ENCODE measurements around the gene ZNF593OS.
A peak's percentile ranks its signal among the peaks of the same experiment; 100 is the strongest.

Gene ZNF593OS

DNA sequence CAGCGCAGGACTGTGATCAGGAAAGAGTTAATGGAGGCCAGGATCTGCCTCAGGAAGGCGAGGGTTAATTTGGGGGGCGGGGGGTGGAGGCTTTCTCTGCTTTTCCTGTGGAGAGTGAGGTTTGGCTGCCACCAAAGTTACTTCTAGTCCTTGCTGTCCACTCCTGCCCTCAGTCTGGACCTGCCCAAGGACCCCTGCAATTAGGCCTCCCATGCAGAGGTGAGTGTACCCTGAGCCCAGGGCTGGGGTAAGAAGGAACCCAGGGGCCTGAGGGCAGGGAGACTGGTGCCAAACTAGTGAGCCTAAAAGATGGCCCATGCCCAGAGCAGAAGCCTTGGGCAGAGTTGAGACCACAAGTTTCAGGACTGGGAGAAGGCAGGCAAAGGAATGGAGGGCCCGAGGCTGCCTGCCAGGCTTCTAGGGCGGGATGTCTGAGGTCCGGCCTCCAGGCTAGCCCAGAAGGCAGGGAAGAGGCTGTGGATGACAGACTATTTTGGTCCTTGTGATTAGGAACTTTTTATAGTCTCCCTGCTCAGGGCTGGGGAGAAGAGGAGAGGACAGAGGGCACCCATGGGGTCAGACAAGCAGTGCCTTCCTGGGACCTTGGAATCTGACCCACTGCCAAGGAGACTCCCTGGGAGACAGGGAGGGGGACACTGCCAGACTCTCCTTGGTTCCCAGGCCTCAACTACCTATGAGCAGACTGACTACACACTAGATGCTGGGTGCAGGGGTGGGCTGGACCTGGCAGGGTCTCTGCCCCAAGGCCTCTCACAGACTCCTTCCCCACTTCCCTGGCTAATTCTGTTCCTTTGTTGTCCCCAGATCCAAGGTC is 12.5 kb downstream of the ZNF593OS start, which contains the start of gene FAM110D:
Gene FAM110D (plus strand): TSS at position 172 of the 835 bp plus-strand sequence. CDS start 2,213 bp downstream, outside the sequence.
- DNase-seq (ENCODE audit: low read depth), result no peak

DNA sequence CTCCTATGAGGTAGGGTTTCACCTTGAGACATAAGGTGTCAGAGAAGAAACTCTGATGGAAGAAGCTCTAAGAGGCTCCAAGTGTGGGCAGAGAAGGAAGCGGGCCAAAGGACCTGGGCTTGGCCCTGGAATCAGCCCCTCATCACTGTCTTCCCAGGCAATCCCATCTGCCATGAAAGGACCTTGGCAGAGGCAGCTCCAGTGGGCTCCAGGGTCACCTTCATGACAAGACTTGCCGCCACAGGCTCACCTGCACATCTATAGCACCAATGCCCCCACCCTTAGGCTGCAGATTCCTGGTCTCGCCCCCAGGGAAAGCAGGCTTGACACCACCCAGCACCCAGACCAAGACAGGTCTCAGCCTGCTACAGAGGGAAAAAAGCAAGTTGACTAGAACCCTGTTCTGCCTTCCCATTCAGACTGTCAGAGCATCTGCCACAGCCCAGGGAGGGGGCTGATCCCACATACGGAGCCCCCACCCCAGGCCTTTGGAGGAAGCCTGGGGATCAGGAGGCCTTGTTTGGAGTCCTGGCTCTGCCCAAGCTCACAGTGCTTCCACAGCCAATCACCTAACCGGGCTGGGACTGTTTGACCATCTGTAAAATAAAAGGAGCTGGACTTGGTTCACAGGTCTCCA is 13.2 kb downstream of the ZNF593OS start:
- DNase-seq (ENCODE audit: low read depth), result no peak

DNA sequence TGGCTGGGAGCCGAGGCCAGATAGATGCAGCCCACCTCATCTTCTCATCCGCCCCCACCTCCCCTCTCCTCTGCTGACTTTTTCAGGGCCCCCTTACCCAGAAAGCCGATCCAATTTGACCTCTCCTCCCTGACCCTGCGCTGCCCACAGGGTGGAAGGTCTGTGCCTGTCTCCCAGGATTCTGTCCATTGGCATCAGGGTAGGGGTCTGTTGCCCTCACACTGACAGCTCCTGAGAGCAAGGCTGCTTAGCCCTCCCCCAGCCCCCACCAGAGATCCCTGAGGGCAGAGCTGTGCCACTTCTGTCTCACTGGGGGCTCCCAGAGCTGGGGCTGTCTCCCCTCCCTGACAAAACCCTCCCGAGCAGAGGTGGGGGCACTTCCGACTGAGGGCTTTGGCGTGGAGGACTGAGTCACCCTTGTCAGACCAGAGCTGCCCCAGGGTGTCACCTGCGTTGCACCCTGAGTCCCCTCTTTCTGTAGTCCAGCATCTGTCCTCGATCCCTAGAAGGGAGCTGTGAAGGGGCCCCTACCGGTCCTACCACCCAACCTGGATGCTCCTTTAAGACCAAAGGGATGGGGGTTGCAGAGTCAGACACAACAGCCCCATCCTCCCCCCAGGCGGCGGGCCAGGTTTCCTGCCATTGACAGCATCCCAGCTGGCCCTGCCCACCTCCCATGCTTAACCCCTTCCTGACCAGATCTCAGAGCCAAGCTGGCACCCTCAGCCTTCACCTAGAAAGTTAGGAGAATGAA is 15.2 kb downstream of the ZNF593OS start:
- DNase-seq (ENCODE audit: low read depth), result no peak

DNA sequence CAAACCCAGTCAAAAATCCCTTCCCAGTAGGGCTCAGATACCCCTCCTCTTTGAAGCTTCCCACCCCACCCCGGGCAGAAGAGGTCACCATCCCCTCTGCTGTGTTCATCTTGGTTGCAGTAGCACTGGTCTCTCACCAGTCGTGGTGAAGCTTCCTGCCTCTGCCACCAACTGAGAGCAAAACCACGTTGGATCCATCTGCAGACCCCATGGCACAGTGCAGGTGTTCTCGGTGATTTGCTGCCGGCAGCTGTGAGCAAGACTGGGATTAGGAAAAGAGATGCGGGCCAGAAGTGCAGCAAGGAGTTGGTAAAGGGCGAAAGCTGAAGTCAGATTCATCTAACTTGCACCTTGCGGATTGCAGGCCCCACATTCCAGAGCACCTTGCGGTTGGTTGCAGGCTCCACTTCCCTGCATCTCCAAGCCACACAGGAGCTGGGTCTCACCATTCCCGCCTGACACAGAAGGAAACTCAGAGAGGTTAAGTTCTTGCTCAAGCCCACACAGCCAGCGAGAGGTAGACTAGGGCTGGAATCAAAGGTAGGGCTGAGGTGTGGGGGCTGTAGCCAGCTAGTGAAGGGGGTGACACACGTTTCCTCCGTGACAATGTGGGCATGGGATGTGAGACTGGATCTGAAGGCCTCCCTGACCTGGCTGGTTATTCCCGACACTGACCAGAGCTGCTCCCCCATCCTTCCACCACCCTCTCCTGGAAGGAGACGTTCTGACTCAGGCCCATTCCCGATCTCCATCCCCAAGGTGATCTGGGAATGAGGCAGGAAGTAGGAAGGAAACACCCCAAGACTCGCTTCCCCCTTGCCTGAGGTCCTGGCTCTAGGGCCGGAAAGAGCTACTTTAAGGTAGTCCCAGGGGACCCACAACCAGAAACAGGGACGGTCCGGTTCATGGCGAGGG is 16.0 kb downstream of the ZNF593OS start:
- no peak for DNase-seq (ENCODE audit: low read depth)

DNA sequence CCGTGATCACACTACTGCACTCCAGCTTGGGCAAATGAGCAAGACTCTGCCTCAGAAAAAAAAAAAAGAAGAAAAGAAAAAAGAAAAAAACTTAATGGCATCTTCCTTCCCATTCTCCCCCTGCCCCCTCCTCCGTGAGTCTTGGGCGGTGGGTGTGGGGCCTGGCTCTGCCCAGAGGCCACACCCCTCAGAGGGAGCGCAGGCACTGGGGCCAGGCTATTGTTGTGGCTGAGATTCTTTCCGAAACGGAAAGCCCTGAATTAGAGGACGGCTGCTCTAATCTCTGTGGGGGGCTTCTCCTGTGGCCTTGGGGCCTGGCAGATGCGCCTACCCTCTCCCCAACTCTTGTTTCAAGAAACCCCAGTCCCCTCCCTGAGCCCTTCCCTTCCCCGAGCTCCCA is 16.9 kb downstream of the ZNF593OS start:
- DNase-seq (ENCODE audit: low read depth), result no peak

DNA sequence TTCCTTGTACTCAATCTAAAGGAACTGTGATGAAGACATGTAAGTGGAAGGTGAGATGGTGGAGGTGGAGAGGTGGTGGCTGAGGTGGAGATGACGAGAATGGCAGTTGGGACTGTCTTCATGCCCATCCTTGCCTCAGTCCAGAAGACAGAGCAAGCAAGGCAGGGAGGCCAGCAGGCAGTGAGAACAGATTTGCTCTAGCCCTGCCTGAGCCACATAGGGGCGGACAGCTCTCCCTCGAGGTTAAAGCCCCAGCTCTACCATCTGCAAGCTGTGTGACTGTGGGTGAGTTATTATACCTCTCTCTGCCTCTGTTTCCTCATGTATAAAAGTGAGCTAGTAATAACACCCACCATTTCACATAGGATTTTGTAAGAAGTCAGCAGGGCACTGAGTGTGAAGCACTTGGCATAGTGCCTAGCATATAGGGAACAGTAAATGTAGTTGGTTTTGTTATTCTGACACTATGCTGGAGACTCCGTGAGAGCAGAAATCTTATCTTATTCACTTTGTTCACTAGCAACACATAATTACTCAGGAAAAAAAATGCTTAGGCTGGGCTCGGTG is 17.6 kb downstream of the ZNF593OS start:
- no peak for DNase-seq (ENCODE audit: low read depth)

DNA sequence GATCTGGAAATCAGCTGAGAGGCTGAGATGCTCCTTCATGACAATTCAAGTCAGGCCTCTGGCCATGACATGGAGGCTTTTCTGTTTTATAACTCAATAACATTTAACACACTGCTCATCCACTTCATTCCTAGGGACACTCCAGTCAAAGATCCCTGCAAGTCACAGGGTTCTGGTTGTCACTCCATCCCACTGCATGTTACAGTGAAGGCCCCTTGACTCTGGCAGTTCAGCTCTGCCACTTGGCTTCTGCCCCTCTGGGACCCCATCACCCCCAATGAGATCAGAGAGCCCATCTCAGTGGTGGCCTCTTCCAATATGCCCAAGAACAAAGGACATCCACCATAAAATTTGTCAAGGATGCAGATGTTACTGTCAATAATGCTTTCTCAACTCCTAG is 22.7 kb downstream of the ZNF593OS start:
- no peak for DNase-seq (ENCODE audit: low read depth)

DNA sequence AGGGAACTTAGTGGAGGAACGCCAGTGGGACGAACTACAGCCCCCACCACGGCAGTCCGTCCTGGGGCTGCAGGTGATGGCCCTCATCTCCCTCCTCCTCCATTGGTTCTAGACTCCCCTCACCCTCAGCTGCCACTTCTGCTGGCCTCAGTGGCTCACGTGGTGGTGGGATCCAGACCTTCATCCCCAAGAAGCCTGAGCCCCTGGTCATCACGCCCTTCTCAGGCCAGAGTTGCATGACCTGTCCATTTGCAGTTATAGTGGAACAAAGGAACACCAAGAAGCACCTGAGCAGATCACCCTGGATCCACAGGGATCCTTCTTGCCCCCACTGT is 25.7 kb downstream of the ZNF593OS start:
- DNase-seq (ENCODE audit: low read depth), result no peak

DNA sequence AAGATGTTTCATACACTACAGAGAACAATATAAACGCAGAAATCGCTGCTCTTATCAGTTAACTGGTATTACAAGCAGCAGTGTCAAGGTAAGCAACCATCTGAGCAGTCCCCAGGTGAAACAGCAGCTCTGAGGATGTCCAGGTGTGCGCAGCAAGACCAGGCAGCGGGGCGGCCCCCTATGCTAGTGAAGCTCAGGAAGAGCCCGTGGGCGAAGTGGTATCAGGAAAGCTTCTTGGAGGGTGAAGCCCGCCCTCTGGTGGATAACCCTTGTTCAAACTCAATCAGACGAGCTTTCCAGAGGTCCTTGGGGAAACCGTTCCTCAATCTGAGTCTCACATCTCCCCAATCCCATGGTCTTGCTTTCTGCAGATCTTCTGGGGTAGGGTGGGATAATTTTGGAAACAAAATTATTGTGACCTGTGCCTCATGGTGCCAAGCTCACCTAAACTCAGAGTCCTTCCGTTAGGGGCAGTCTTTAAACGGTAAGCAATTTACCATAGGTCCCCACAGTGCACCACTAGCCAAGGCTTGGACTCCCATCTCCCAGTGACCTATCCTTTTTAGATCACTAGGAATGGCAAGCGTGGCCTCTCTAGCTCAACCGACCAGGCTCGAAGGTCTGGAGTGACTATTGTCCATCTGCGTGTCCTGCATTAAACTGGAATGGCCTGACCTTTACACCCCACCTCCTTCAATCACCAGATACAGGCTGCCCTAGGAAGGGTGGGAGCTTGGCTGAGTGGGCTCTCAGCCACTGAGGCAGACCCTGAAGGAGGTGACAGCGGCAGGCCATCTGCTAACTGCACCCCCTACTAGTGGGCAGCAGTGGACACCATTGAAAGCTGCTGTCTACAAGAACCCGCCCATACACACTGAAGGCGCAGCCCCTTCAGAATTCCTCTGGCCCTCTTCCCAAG is 26.3 kb downstream of the ZNF593OS start:
- DNase-seq (ENCODE audit: low read depth), result peak; percentile 53

DNA sequence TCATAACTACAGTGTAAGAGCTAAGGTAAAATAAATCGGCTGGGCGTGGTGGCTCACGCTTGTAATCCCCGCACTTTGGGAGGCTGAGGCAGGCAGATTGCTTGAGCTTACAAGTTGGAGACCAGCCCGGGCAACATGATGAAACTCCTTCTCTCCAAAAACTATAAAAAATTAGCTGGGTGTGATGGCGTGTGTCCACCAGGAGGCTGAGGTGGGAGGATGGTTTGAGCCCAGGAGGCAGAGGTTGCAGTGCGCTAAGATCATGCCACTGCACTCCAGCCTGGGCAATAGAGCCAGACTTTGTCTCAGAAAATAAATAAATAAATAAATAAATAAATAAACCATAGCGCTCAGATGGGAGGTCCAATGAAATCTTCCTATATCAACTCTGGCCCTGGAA is 29.5 kb downstream of the ZNF593OS start:
- DNase-seq (ENCODE audit: low read depth), result no peak

DNA sequence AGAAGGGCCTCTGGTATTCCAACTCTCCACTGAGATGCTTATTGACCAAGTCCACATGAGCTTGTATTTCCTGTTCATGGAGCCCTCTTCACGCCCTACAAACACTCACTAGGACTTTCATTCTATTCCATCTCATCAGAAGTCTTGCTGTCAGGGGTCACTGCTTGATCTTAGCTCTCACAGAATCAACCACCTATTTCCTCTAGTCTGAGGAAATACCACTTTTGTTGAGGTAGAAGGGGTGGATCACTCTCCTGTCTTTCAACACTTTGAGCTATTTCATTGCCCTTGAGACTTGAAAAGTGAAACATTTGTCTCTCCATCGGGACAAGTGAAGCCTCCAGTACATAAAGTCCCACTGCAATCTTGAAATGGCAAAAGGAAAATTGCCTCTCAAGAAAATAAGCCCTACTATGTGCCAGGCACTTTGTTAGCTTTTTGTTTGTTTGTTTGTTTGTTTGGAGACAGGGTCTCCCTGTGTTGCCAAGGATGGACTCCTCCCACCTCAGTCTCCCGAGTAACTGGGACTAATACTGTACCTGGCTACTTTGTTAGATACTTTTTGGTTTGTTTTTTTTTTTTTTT is 32.6 kb downstream of the ZNF593OS start:
- no peak for DNase-seq (ENCODE audit: low read depth)

DNA sequence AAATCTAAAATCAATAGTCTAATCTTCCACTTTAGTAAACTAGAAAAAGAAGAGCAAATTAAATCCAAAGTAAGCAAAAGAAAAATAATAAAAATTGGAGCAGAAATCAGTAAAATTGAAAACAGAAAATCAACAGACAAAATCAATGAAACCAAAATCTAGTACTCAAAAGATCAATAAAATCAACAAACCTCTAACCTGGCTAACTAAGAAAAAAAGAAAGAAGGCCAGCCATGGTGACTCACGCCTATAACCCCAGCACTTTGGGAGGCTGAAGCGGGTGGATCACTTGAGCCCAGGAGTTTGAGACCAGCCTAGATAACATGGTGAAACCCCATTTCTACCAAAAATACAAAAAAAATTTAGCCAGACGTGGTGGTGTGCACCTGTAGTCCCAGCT is 37.2 kb downstream of the ZNF593OS start:
- no peak for DNase-seq (ENCODE audit: low read depth)

DNA sequence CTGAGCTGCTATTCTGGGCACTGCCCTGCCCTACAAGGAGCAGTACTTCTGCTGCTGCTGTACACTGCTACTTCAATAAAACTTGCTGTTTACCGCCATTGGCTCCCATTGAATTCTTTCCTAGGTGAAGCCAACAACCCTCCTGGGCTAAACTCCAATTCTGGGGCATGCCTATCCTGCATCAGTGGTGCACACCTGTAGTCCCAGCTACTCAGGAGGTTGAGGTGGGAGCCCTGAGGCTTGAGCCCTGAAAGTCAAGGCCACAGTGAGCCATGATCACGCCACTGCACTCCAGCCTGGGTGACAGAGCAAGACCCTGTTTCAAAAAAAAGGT is 38.8 kb downstream of the ZNF593OS start:
- no peak for DNase-seq (ENCODE audit: low read depth)

DNA sequence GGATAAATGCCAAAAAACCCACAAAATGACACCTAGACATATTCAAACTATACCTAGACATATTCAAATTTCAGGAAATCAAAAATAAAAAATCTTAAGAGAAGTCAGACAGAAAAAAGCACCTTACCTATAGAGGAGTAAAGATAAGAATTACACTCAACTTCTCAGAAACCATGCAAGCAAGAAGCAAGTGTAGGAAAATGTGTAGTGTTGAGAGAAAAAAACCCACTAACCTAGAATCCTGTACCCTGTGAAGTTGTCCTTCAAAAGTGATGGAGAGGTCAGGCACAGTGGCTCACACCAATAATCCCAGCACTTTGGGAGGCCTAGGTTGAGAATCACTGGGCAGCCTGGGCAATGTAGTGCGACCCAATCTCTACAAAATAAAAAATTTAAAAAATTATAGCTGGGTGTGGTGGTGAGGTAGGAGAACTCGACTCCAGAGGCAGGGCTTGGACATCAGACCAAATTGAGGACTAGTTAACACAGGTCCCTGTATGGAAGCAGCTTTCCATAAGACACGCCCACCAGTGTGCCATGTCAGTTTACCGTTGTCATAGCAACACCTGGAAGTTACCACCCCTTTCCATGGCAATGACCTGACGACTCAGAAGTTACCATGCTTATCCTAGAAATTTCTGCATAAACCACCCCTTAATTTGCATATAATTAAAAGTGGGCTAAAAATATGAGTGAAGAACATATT is 39.4 kb downstream of the ZNF593OS start:
- DNase-seq (ENCODE audit: low read depth), result no peak

DNA sequence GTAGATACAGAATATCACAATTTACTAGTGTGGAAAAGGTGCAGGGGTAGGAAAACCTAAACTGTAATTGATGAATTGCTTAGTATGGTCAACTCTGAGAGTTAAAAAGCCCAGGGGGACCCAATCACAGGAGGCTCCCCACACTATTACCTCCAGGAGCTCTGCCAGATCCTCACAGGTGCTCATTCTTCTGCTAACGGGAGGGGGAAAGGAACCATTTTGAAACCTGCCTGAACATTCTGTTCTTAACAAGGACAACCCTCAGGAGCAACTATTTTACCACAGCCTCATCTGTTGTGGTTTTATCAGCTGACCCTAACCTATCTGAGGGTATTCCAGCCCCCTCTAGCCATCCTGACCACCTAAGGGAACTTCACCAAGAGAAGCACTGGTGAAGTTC is 40.9 kb downstream of the ZNF593OS start:
- DNase-seq (ENCODE audit: low read depth), result no peak

DNA sequence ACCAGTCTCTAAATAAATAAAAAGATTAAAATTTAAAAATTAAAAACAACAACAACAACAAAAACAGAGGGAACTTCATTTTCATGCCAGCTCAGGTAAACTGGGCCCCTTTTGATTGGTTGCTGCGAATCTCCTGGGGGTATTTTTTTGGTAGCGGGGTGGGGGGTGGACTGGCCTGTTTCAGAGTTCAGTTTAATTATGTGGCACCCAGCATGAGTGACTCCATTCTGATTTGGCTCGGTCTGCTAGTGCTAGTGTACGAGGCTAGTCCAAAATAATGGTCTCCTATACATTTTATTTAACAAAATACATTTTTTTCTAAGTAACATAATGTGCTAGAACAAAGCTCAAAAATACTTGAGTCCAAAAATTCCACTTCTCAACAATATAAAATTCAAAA is 41.9 kb downstream of the ZNF593OS start:
- DNase-seq (ENCODE audit: low read depth), result no peak

DNA sequence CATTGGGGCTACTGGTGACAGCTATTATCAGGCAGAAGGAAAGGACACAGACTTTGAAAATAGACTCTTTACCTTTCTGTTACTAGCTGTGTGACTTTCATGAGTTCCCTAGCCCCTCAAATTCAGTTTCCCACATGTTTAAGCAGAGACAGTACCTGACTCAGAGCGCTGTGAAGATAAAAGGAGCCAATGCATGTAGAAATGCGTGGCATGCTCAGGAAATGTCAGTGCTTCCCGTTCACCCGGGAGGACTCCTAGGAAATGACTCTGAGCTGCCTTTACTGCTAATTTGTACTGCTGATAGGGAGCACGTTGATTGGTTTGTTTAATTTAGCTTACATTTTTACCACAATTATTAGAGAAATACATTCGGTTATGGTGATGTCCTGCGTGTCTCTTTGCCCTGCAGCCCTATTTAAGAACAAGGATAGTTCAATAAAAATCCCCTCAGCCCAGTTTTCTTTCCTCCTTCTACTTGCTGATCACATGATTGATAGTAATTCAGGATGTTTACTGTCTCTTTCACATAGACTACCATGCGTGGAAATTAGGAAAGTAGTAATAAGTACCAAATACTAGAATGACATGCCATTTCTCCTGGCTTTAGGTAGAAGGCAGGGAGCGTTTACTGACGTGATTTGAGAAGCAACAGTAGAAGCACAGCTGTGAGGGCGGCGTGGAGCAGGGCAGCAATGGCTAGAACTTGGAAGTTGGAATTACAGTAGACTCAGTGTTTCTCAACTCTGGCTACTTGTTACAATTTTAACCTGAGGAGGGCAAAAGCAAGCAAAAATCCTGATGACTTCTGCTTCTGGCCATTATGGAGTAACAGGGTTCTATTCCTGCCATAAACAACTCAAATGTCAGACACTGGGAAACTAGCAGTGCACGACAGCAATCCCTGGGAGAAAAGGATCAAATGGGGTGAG is 44.1 kb downstream of the ZNF593OS start:
- no peak for DNase-seq (ENCODE audit: low read depth)

DNA sequence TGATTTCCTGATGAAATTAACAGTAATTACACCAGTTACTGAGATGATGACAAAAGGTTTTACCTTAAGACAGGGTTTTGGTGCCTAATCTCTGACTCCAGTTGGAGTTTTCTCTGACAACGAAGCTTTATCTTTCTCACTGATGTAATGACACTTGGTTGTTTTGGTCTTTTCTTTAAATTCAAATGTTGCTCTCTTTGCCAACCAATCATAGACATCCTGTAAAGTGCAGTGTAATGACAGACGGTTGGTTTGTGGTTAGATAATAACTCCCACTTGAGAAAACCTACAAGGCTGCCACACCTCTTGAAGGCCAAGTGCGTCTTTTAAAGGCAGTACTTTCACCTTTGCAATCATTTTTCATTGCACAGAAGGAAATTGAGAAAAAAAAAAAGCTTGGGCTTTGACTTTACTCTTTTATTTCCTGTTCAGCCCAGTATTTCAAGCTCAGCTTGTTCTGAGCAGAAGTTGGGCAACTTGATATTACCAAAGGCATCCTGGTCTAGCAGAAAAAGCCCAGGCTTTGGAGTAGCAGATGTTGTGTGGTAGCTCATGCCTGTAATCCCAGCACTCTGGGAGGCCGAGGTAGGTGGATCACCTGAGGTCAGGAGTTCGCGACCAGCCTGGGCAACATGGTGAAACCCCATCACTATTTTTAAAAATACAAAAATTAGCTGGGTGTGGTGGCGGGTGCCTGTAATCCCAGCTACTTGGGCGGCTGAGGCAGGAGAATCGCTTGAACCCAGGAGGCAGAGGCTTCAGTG is 45.1 kb downstream of the ZNF593OS start:
- DNase-seq (ENCODE audit: low read depth), result peak; percentile 18
